SK-N-DZ (cell line): ENCODE results near the gene SLX4.

Experiments used
- DNase-seq: peaks from one replicate; pipeline ENCODE4 v3.0.0-alpha.2; 2015; ENCODE audit warnings: low spot score

Gene SLX4

GRCh38 chr16:3601614-3602319 lies 9.6 kb downstream of the SLX4 start:
- DNase-seq: no peak

GRCh38 chr16:3599922-3600321 lies 11.5 kb downstream of the SLX4 start:
- no peak for DNase-seq

- no peak for DNase-seq
These were observed 12.3 kb downstream of the SLX4 start for GRCh38 chr16:3599121-3599520.

- no peak for DNase-seq
These were observed 13.2 kb downstream of the SLX4 start for GRCh38 chr16:3598236-3598635.

GRCh38 chr16:3597676-3598075 lies 13.7 kb downstream of the SLX4 start:
- no peak for DNase-seq

GRCh38 chr16:3597226-3597625 lies 14.2 kb downstream of the SLX4 start:
- no peak for DNase-seq

GRCh38 chr16:3596101-3596861 lies 15.1 kb downstream of the SLX4 start:
- no peak for DNase-seq

GRCh38 chr16:3595521-3596021 lies 15.8 kb downstream of the SLX4 start:
- DNase-seq: no peak

- no peak for DNase-seq
These were observed 16.3 kb downstream of the SLX4 start for GRCh38 chr16:3595110-3595486.

GRCh38 chr16:3594316-3595109 lies 16.9 kb downstream of the SLX4 start:
- DNase-seq: no peak

GRCh38 chr16:3592559-3592958 lies 18.8 kb downstream of the SLX4 start:
- no peak for DNase-seq

- no peak for DNase-seq
These were observed 19.4 kb downstream of the SLX4 start for GRCh38 chr16:3591991-3592390.

GRCh38 chr16:3591436-3591803 lies 20.0 kb downstream of the SLX4 start:
- DNase-seq: no peak

GRCh38 chr16:3590736-3591435 lies 20.5 kb downstream of the SLX4 start:
- no peak for DNase-seq

GRCh38 chr16:3589991-3590701 lies 21.3 kb downstream of the SLX4 start:
- no peak for DNase-seq

- DNase-seq: no peak
These were observed 21.9 kb downstream of the SLX4 start for GRCh38 chr16:3589441-3589921.

- DNase-seq: no peak
These were observed 22.4 kb downstream of the SLX4 start for GRCh38 chr16:3589001-3589400.

GRCh38 chr16:3587547-3588110 lies 23.8 kb downstream of the SLX4 start:
- DNase-seq: no peak

GRCh38 chr16:3584412-3584811 lies 27.0 kb downstream of the SLX4 start:
- DNase-seq: no peak

- no peak for DNase-seq
These were observed 27.9 kb downstream of the SLX4 start for GRCh38 chr16:3583303-3584038.
